HG02973 (cell line): ENCODE results near the gene MAPK9.
"Not testable (repeated sequence)": the region's sequence is repeated elsewhere in the genome, so short reads cannot be mapped to it uniquely, and the experiment has no call there.

Experiments used
- ATAC-seq: cut with Tn5 transposase; IDR thresholded peaks from one replicate; pipeline ENCODE4 v1.9.1; 2021; ENCODE audit warnings: moderate library complexity; ENCODE audit not compliant: unreplicated experiment

Gene MAPK9

GRCh38 chr5:180326989-180327565 is 35.2 kb upstream of the MAPK9 start:
- no peak for ATAC-seq

GRCh38 chr5:180324601-180324950 is 32.7 kb upstream of the MAPK9 start:
- no peak for ATAC-seq

GRCh38 chr5:180323941-180324600 is 32.2 kb upstream of the MAPK9 start:
- no peak for ATAC-seq

- ATAC-seq, result no peak
These were observed 31.3 kb upstream of the MAPK9 start for GRCh38 chr5:180323160-180323559.

GRCh38 chr5:180318456-180319089 is 26.7 kb upstream of the MAPK9 start:
- no peak for ATAC-seq

GRCh38 chr5:180316586-180316985 is 24.7 kb upstream of the MAPK9 start:
- ATAC-seq, result no peak

GRCh38 chr5:180315762-180316212 is 23.9 kb upstream of the MAPK9 start:
- ATAC-seq, result peak; percentile 43

- ATAC-seq, result peak; percentile 93
These were observed 22.0 kb upstream of the MAPK9 start for GRCh38 chr5:180313677-180314505.

- ATAC-seq, result no peak
These were observed 19.3 kb upstream of the MAPK9 start for GRCh38 chr5:180311216-180311615.

GRCh38 chr5:180306796-180307195 is 14.9 kb upstream of the MAPK9 start:
- no peak for ATAC-seq

- ATAC-seq, result no peak
These were observed 13.6 kb upstream of the MAPK9 start for GRCh38 chr5:180305481-180305880.

- ATAC-seq, result no peak
These were observed 12.8 kb upstream of the MAPK9 start for GRCh38 chr5:180304431-180305375.

GRCh38 chr5:180304016-180304292 is 12.1 kb upstream of the MAPK9 start:
- no peak for ATAC-seq

GRCh38 chr5:180303226-180304015 is 11.5 kb upstream of the MAPK9 start:
- no peak for ATAC-seq

GRCh38 chr5:180302256-180302655 is 10.4 kb upstream of the MAPK9 start:
- ATAC-seq, result no peak

GRCh38 chr5:180301253-180301652 is 9.4 kb upstream of the MAPK9 start:
- no peak for ATAC-seq

GRCh38 chr5:180299526-180299925 is 7.6 kb upstream of the MAPK9 start:
- ATAC-seq, result no peak

- ATAC-seq, result not testable (repeated sequence)
These were observed 7.1 kb upstream of the MAPK9 start for GRCh38 chr5:180299014-180299413.

- ATAC-seq, result no peak
These were observed 5.9 kb upstream of the MAPK9 start for GRCh38 chr5:180297587-180298282.
